ENCODE measurements around the gene USP17L26. TPM values are rescaled to one million over a fixed set of nuclear protein-coding genes. Genes with fewer than 3 reads are reported as not detected.
"Not testable (repeated sequence)": the region's sequence is repeated elsewhere in the genome, so short reads cannot be mapped to it uniquely, and the experiment has no call there.

The USP17L26 gene
- not detected for total RNA-seq

DNA sequence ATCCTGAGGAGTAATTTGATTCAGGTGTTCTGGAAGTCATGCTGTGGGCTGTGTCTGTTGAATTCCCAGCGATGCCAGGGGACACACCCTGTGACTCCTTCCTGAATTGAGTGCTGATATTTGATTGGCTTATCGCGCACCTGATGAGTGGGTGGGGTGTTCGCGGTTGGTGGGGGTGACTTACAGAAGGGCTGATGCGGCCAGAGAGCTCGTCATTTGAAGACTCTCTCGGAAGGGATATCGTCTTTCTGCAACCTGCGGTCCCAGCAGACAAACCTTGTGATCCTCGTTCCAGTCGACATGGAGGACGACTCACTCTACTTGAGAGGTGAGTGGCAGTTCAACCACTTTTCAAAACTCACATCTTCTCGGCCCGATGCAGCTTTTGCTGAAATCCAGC lies at the start of gene USP17L26:
Gene USP17L26 (plus strand): TSS at position 301 of the 400 bp plus-strand sequence. CDS start 0 bp downstream, at position 301.
- H3K4me1 ChIP-seq; H3K27ac ChIP-seq; H3K4me3 ChIP-seq; H3K36me3 ChIP-seq; DNase-seq; H3K9me3 ChIP-seq; intact Hi-C loops (cut with DNase I; ENCODE audit: low total_unique reads); H3K27me3 ChIP-seq: not testable (repeated sequence)

DNA sequence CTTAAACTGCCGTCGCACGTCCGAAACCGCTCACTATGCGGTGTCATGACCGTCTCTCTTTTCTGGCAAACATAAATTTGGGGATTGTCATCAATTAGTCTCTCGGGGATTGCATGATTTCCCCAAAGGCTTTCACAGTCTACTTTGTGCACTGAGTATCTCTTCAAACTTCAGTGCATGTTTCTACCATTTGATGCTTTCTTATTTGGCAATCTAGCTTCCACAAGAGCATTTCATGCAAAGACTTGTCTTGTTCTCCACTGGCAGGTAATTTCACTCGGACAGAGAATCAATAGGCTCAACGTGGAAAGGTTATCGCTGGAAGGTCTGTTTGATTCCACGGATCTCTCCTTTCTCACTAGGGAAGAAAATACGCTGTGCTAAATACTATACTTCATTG lies 10.3 kb upstream of the USP17L26 start:
- H3K4me1 ChIP-seq; DNase-seq; intact Hi-C loops (cut with DNase I; ENCODE audit: low total_unique reads): not testable (repeated sequence)

DNA sequence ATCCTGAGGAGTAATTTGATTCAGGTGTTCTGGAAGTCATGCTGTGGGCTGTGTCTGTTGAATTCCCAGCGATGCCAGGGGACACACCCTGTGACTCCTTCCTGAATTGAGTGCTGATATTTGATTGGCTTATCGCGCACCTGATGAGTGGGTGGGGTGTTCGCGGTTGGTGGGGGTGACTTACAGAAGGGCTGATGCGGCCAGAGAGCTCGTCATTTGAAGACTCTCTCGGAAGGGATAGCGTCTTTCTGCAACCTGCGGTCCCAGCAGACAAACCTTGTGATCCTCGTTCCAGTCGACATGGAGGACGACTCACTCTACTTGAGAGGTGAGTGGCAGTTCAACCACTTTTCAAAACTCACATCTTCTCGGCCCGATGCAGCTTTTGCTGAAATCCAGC lies 9.6 kb upstream of the USP17L26 start, which contains the start of gene USP17L24:
Gene USP17L24 (plus strand): TSS at position 301 of the 400 bp plus-strand sequence. CDS start 0 bp downstream, at position 301.
- DNase-seq; H3K36me3 ChIP-seq; H3K9me3 ChIP-seq; intact Hi-C loops (cut with DNase I; ENCODE audit: low total_unique reads); H3K4me1 ChIP-seq; H3K27me3 ChIP-seq; H3K4me3 ChIP-seq; H3K27ac ChIP-seq: not testable (repeated sequence)

More for the DNA sequence above, 10.3 kb upstream of the USP17L26 start:
- H3K27me3 ChIP-seq, H3K9me3 ChIP-seq, H3K36me3 ChIP-seq, H3K4me3 ChIP-seq, H3K27ac ChIP-seq: not testable (repeated sequence)

DNA sequence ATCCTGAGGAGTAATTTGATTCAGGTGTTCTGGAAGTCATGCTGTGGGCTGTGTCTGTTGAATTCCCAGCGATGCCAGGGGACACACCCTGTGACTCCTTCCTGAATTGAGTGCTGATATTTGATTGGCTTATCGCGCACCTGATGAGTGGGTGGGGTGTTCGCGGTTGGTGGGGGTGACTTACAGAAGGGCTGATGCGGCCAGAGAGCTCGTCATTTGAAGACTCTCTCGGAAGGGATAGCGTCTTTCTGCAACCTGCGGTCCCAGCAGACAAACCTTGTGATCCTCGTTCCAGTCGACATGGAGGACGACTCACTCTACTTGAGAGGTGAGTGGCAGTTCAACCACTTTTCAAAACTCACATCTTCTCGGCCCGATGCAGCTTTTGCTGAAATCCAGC lies 4.8 kb upstream of the USP17L26 start, which contains the start of gene USP17L25:
Gene USP17L25 (plus strand): TSS at position 301 of the 400 bp plus-strand sequence. CDS start 0 bp downstream, at position 301.
- not testable (repeated sequence) for DNase-seq

DNA sequence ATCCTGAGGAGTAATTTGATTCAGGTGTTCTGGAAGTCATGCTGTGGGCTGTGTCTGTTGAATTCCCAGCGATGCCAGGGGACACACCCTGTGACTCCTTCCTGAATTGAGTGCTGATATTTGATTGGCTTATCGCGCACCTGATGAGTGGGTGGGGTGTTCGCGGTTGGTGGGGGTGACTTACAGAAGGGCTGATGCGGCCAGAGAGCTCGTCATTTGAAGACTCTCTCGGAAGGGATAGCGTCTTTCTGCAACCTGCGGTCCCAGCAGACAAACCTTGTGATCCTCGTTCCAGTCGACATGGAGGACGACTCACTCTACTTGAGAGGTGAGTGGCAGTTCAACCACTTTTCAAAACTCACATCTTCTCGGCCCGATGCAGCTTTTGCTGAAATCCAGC lies 4.6 kb downstream of the USP17L26 start, which contains the start of gene USP17L5:
Gene USP17L5 (plus strand): TSS at position 301 of the 400 bp plus-strand sequence. CDS start 0 bp downstream, at position 301.
- H3K4me1 ChIP-seq; H3K9me3 ChIP-seq; H3K27ac ChIP-seq; H3K36me3 ChIP-seq; intact Hi-C loops (cut with DNase I; ENCODE audit: low total_unique reads); H3K27me3 ChIP-seq; DNase-seq; H3K4me3 ChIP-seq: not testable (repeated sequence)

More for the DNA sequence above, 4.8 kb upstream of the USP17L26 start, which contains the start of gene USP17L25:
- intact Hi-C loops (cut with DNase I; ENCODE audit: low total_unique reads); H3K27me3 ChIP-seq; H3K4me1 ChIP-seq; H3K27ac ChIP-seq; H3K9me3 ChIP-seq; H3K36me3 ChIP-seq; H3K4me3 ChIP-seq: not testable (repeated sequence)

- H3K4me1 ChIP-seq; H3K27ac ChIP-seq; H3K4me3 ChIP-seq; H3K27me3 ChIP-seq; intact Hi-C loops (cut with DNase I; ENCODE audit: low total_unique reads); H3K9me3 ChIP-seq; H3K36me3 ChIP-seq; DNase-seq: not testable (repeated sequence)
Observed at GRCh38 chr4:9343848-9344247, 9.4 kb downstream of the USP17L26 start, which contains the start of gene USP17L27. USP17L27 (plus strand) TSS chr4:9344148; CDS start chr4:9344148, 0 bp downstream.

- H3K27me3 ChIP-seq; H3K4me3 ChIP-seq; H3K36me3 ChIP-seq; H3K9me3 ChIP-seq; H3K27ac ChIP-seq; H3K4me1 ChIP-seq; DNase-seq; intact Hi-C loops (cut with DNase I; ENCODE audit: low total_unique reads): not testable (repeated sequence)
Observed at GRCh38 chr4:9348593-9348992, 14.1 kb downstream of the USP17L26 start, which contains the start of gene USP17L28. USP17L28 (plus strand) TSS chr4:9348893; CDS start chr4:9348893, 0 bp downstream.

DNA sequence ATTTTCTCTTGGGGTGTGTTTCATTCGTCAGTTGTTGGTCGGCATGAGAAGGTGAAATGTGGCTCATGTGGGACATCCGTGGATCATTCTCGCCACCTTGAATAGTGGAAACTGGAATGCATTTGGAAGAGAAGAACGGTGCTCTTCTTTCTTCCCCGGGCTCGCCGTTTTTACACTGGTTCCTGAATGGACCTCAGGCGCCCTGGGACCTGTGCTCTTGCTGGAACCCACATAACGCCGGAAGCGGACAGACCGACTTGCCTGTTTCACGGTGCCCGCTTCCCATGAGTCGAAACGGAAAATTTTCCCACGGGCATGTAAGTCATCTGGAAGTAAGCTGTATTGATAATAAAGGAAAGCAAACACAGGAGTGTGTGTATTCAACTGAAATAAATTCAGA lies 16.4 kb downstream of the USP17L26 start:
- DNase-seq; H3K4me3 ChIP-seq; H3K4me1 ChIP-seq; H3K36me3 ChIP-seq; intact Hi-C loops (cut with DNase I; ENCODE audit: low total_unique reads); H3K9me3 ChIP-seq; H3K27me3 ChIP-seq; H3K27ac ChIP-seq: not testable (repeated sequence)

- intact Hi-C loops (cut with DNase I; ENCODE audit: low total_unique reads); H3K36me3 ChIP-seq; H3K4me1 ChIP-seq; H3K9me3 ChIP-seq; H3K27ac ChIP-seq; H3K27me3 ChIP-seq; DNase-seq; H3K4me3 ChIP-seq: not testable (repeated sequence)
Observed at GRCh38 chr4:9353338-9353737, 18.9 kb downstream of the USP17L26 start, which contains the start of gene USP17L29. USP17L29 (plus strand) TSS chr4:9353638; CDS start chr4:9353638, 0 bp downstream.

GRCh38 chr4:9362829-9363228 lies 28.4 kb downstream of the USP17L26 start, which contains the start of gene USP17L30:
USP17L30 (plus strand) TSS chr4:9363129; CDS start chr4:9363129, 0 bp downstream.
- H3K9me3 ChIP-seq; H3K4me3 ChIP-seq; H3K36me3 ChIP-seq; H3K27ac ChIP-seq; H3K4me1 ChIP-seq; DNase-seq; intact Hi-C loops (cut with DNase I; ENCODE audit: low total_unique reads); H3K27me3 ChIP-seq: not testable (repeated sequence)

- intact Hi-C loops (cut with DNase I; ENCODE audit: low total_unique reads); H3K27ac ChIP-seq; DNase-seq; H3K9me3 ChIP-seq; H3K27me3 ChIP-seq; H3K4me1 ChIP-seq; H3K36me3 ChIP-seq; H3K4me3 ChIP-seq: not testable (repeated sequence)
Observed at GRCh38 chr4:9379881-9380280, 45.4 kb downstream of the USP17L26 start.

All from uterus (tissue), 4 donors.